Pulmonary artery endothelial cell (primary cell): ENCODE measurements around the gene KRTCAP2. TPM values are rescaled to one million over a fixed set of nuclear protein-coding genes. Genes with fewer than 3 reads are reported as not detected.

Experiments used
- DNase-seq: peaks from one replicate; pipeline ENCODE4 v3.0.0-alpha.2; 2011; ENCODE audit warnings: low read depth, low spot score
- total RNA-seq: library from RNA; depleted of rRNA; stranded (reverse); fragments of >200 nt; gene quantifications from 2 replicates; pipeline ENCODE4 v1.2.3, GENCODE V29; 2014

The KRTCAP2 gene
- total RNA-seq, 1 donor from 2014 or later = 117 TPM

- DNase-seq = no peak
Observed at GRCh38 chr1:155134322-155134721, 38.8 kb downstream of the KRTCAP2 start.

GRCh38 chr1:155133799-155134281, 39.3 kb downstream of the KRTCAP2 start:
- no peak for DNase-seq

- no peak for DNase-seq
Observed at GRCh38 chr1:155131856-155132255, 41.2 kb downstream of the KRTCAP2 start.

- no peak for DNase-seq
Observed at GRCh38 chr1:155131285-155131684, 41.8 kb downstream of the KRTCAP2 start.

GRCh38 chr1:155130272-155131006, 42.7 kb downstream of the KRTCAP2 start:
- DNase-seq = no peak

GRCh38 chr1:155128755-155129473, 44.2 kb downstream of the KRTCAP2 start:
- DNase-seq = no peak

GRCh38 chr1:155127967-155128754, 44.9 kb downstream of the KRTCAP2 start:
- no peak for DNase-seq

GRCh38 chr1:155127105-155127966, 45.8 kb downstream of the KRTCAP2 start, which contains the start of gene EFNA1:
Gene EFNA1, plus strand, starts transcription at chr1:155127876. Its CDS starts 102 bp downstream, at chr1:155127978.
- DNase-seq = peak; percentile 78

- no peak for DNase-seq
Observed at GRCh38 chr1:155126556-155127104, 46.5 kb downstream of the KRTCAP2 start.

- no peak for DNase-seq
Observed at GRCh38 chr1:155125946-155126555, 47.1 kb downstream of the KRTCAP2 start.

- no peak for DNase-seq
Observed at GRCh38 chr1:155125511-155125945, 47.6 kb downstream of the KRTCAP2 start.

GRCh38 chr1:155124503-155125463, 48.3 kb downstream of the KRTCAP2 start:
- DNase-seq = peak; percentile 81

GRCh38 chr1:155123801-155124200, 49.3 kb downstream of the KRTCAP2 start:
- DNase-seq = no peak

- no peak for DNase-seq
Observed at GRCh38 chr1:155122308-155122707, 50.8 kb downstream of the KRTCAP2 start.

- DNase-seq = no peak
Observed at GRCh38 chr1:155121249-155121648, 51.9 kb downstream of the KRTCAP2 start.

GRCh38 chr1:155120253-155120652, 52.9 kb downstream of the KRTCAP2 start:
- no peak for DNase-seq
